ENCODE data around the gene AIFM3.

DNA sequence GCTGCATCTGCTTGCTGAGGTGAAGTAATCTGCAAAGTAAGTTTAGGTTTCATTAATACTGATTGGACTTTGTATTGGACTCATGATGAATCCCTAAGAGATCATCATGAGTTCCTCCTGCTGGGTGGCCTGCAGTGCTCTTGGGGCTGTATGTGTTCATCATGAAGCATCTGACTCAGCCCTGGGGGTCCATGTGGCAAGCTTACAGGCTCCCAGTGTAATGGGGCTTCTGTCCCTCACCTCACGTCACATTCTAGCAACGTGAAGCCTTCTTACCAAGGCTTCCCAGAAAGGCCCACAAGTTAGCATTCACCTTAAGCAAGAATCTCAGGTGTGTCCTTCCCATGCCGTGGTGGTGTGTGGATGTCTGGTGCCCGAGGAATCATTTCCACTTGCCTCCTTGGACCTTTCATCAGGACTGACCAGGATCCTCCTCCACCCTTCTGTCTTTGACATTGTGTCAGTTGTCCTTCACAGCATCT lies 26.1 kb upstream of the AIFM3 start:
- TF ChIP-seq EZH2 (IDR thresholded peaks at IDR 0.05) (no peak), RAD21 (IDR thresholded peaks at IDR 0.05; ENCODE audit: low read depth) (no peak), POLR2A (IDR thresholded peaks at IDR 0.05; ENCODE audit: borderline replicate concordance, extremely low read depth, insufficient read depth, insufficient read length) (no peak), JUND (IDR thresholded peaks at IDR 0.05) (no peak), ELF1 (IDR thresholded peaks at IDR 0.05; ENCODE audit: borderline replicate concordance, low read depth) (no peak)
- TF ChIP-seq, protein P1, sequence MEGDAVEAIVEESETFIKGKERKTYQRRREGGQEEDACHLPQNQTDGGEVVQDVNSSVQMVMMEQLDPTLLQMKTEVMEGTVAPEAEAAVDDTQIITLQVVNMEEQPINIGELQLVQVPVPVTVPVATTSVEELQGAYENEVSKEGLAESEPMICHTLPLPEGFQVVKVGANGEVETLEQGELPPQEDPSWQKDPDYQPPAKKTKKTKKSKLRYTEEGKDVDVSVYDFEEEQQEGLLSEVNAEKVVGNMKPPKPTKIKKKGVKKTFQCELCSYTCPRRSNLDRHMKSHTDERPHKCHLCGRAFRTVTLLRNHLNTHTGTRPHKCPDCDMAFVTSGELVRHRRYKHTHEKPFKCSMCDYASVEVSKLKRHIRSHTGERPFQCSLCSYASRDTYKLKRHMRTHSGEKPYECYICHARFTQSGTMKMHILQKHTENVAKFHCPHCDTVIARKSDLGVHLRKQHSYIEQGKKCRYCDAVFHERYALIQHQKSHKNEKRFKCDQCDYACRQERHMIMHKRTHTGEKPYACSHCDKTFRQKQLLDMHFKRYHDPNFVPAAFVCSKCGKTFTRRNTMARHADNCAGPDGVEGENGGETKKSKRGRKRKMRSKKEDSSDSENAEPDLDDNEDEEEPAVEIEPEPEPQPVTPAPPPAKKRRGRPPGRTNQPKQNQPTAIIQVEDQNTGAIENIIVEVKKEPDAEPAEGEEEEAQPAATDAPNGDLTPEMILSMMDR (IDR thresholded peaks at IDR 0.05 in 2 of 3, conservative IDR thresholded peaks at IDR 0.05 in 1 of 3; ENCODE audit: borderline replicate concordance in 1 of 3, insufficient read depth in 1 of 3, low read depth in 2 of 3, low read length in 2 of 3) = no peak
- TF ChIP-seq, protein P2, sequence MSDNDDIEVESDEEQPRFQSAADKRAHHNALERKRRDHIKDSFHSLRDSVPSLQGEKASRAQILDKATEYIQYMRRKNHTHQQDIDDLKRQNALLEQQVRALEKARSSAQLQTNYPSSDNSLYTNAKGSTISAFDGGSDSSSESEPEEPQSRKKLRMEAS (IDR thresholded peaks at IDR 0.05) = no peak
